ENCODE measurements around the gene CHTOP. TPM values are rescaled to one million over a fixed set of nuclear protein-coding genes. Genes with fewer than 3 reads are reported as not detected.
A peak's percentile ranks its signal among the peaks of the same experiment; 100 is the strongest.

The CHTOP gene
- total RNA-seq, 1 donor from 2014 or later = 110 TPM

DNA sequence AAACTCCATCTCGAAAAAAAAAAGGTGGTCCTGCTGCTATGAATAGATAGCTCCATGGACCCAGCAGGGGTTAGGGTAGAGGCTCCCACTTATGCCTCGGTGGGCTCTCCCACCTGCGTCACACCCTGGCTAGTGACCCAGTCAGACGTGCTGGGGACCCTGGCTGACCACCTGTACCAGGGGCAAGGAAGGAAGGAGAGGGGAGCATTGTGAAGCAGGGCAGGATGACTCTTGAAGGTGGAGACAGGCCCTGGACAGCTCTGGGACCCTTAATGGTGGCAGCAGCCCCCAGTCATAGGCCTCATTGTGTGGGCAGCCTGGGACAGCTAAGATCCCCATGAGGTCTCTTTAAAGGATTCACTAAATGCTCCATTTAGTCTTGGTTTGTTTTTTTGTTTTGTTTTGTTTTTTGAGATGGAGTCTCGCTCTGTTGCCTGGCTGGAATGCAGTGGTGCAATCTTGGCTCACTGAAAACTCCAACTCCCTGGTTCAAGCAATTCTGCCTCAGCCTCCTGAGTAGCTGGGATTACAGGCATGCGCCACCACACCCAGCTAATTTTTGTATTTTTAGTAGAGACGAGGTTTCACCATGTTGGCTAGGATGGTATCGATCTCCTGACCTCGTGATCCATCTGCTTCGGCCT lies 14.3 kb downstream of the CHTOP start:
- Mint-ChIP-seq H3K27me3 (no peaks in the 10 kb centered on the region), H3K36me3 (ENCODE audit: low read depth) (peaks cover 40% of the 10 kb centered on the region), H3K4me3 (no peak overlapping the region), H3K27ac (peak overlapping the region; percentile 20), H3K4me1 (peaks cover 25% of the 10 kb centered on the region), H3K9me3 (no peaks in the 10 kb centered on the region)
- no peak for DNase-seq
- intact Hi-C loops (cut with micrococcal nuclease) = no loop called here

DNA sequence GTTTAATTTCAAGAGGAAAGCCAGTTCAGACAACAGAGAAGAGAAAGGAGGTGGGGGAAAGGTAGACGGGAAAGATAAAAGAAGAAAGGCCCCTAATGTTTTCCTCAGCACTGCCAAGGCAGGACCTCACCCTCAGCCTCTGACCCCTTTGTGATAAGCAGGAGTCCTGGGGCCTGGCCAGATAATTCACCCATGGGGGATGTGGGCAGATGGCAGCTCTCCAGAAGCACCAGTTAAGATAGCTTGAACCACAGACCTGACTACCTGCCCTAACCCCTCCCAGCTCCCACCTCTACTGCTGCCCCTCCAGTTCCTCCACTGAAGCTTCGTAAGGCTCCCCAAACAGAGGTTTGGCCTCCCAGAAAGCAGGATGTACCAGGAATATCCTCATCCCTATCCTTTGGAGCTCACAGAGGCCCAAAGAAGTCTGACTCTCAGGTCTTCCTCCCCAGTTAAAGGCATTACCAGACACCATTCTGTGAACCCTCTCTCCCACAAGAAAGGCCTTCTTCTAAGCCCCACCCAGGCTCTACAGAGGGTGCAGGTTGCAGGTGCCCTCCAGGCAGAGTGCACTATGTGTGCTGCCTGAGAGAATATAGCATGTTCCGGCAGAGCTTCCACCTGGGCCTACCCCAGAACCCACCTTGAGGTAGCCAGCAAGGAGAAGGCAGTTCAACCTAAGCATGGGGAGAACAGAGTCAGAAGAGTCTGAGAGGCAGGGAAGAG lies 15.4 kb downstream of the CHTOP start:
- Mint-ChIP-seq H3K4me3 (no peak overlapping the region), H3K9me3 (no peaks in the 10 kb centered on the region), H3K27ac (peak overlapping the region; percentile 25), H3K36me3 (ENCODE audit: low read depth) (peaks cover 29% of the 10 kb centered on the region), H3K4me1 (peaks cover 24% of the 10 kb centered on the region), H3K27me3 (no peaks in the 10 kb centered on the region)
- peak; percentile 68 for DNase-seq
- intact Hi-C loops (cut with micrococcal nuclease) = no loop called here

DNA sequence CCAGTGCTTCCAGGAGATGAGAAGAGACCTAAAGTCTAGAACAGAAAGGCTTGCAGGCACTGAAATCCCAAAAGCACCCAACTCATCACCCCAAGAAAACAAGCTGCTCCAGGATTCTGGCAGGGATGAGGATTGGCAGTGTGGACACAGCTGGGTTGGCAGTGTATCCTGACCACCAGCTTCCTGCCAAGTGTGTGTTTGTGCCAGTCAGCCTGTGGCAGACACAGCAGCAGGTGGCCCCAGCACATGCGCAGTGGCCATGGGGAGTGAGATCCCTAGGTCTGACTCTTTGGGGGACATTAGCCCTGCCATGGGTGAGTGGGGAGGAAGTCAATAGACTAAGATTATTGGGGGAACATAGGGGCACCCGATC lies 16.0 kb downstream of the CHTOP start:
- intact Hi-C loops (cut with micrococcal nuclease) = no loop called here
- Mint-ChIP-seq H3K27me3 (no peaks in the 10 kb centered on the region), H3K9me3 (no peaks in the 10 kb centered on the region), H3K27ac (no peak overlapping the region), H3K36me3 (ENCODE audit: low read depth) (peaks cover 25% of the 10 kb centered on the region), H3K4me3 (no peak overlapping the region), H3K4me1 (peaks cover 22% of the 10 kb centered on the region)
- no peak for DNase-seq

DNA sequence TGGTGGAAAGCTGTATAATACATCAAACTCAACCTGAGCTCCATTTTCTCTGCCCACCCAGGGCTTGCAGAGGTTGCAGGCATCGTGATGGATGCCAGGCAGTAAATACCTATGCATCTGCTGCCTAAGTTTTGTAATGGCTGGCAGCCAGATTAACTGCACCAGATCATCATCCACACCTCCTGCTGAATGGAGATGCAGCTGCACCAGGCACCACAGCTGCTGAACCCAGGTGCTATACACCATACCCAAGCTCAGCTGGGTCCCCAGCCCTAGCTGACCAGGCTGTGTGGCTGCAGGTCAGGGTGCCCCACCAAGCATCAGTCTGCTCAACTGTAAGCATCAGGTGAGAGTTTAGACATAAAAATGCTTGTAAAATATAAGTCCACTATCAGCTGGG lies 17.9 kb downstream of the CHTOP start:
- Mint-ChIP-seq H3K4me3 (no peak overlapping the region), H3K9me3 (no peaks in the 10 kb centered on the region), H3K4me1 (peaks cover 11% of the 10 kb centered on the region), H3K27me3 (no peaks in the 10 kb centered on the region), H3K36me3 (ENCODE audit: low read depth) (peaks cover 8% of the 10 kb centered on the region), H3K27ac (no peak overlapping the region)
- intact Hi-C loops (cut with micrococcal nuclease) = no loop called here
- no peak for DNase-seq

DNA sequence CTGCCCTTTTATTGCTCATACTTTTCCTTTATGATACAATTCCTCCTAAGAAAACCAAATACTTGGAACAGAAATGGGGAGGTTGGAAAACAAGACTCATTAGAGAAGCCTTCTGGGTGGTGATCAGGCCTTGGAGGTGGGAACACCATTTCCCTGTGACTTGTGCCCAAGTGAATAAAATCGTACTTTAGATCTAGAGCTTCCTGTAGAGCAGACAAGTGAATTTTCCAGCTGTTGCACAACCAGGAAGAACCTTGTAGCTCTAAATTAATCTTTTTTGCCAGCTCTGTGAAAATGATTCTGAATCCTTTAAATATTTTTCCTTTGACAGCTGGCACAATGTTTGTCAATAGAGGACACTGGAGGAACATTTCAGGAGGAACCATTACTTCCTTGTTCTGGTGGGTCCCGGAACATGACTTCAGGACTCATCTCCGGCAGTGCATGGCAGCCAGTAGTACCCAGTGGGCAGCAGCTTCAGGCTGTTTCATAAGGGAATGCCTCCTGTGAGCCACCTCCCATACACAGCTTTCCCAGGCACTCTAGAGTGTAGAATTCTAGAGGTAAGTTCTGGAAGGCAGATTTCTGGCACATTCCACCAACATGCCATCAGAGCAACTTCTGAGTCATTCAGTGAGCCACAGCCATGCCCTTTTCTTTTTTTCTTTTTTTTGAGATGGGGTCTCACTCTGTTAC lies 19.1 kb downstream of the CHTOP start:
- Mint-ChIP-seq H3K9me3 (no peaks in the 10 kb centered on the region), H3K27ac (no peak overlapping the region), H3K36me3 (ENCODE audit: low read depth) (no peaks in the 10 kb centered on the region), H3K4me3 (no peak overlapping the region), H3K4me1 (peaks cover 9% of the 10 kb centered on the region), H3K27me3 (no peaks in the 10 kb centered on the region)
- intact Hi-C loops (cut with micrococcal nuclease) = no loop called here
- DNase-seq = no peak

DNA sequence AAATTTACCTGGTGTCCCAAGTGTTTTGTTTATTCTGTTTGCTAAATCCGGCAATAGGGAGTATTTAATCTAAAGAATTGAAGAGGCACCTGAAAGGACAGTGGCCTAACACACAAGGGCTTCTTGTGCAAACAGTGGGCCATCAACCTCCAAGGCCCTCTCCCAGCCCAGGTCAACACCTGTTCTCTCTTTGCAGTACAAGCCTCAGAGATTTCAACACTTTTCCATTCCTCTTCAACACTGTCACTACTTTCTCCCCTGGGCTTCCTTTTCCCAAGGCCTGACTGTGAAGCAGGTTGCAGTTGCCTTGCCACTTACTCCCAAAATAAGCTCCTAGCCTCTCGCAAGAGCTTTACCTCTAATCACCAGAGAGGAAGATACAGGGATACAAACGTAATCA lies 21.5 kb downstream of the CHTOP start:
- no peaks in the 10 kb centered on the region for H3K27me3 Mint-ChIP-seq
- no peak for DNase-seq
- peaks cover 3% of the 10 kb centered on the region for H3K36me3 Mint-ChIP-seq (ENCODE audit: low read depth)
- H3K9me3 Mint-ChIP-seq = no peaks in the 10 kb centered on the region
- intact Hi-C loops (cut with micrococcal nuclease) = no loop called here
- no peak overlapping the region for H3K4me3 Mint-ChIP-seq
- H3K4me1 Mint-ChIP-seq = peaks cover 15% of the 10 kb centered on the region
- no peak overlapping the region for H3K27ac Mint-ChIP-seq

DNA sequence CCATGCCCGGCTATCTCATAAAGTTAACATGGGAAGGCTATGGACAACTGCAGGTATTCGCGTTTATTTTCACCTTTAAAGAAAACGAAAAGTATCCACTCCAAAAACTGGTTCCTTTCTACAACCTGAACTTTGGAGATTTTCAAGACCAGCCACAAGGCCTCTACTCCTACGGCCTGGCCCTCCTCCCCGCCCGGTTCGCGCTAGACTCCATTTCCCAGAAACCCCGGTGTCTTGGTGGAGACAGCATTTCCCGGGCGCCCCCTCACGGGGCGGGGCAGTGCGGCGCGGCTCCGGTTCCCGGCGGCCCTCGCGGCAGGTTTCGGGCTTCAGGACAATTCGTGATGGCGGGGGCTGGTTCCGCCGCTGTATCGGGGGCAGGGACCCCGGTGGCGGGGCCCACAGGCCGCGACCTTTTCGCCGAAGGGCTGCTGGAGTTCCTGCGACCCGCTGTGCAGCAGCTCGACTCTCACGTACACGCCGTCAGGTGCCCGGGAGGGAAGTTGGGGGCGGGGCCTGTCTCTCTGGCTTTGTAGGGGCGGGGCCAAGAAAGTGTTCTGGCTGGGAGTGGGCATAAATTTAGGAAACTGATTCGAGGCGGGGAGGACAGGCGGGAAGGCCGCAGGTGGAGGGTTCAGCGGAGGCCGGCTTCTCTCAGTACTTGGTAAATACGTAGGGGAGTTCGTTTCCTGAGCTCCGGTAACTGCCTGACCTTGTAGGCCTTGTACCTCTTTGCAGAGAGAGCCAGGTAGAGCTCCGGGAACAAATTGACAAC lies 24.7 kb downstream of the CHTOP start, which contains the start of gene SNAPIN:
TSS of gene SNAPIN (plus strand) at position 304 of the 775 bp plus-strand sequence. CDS start at position 345, 41 bp downstream.
- Mint-ChIP-seq H3K36me3 (ENCODE audit: low read depth) (peaks cover 26% of the 10 kb centered on the region), H3K27ac (peak within 1 kb of the TSS; percentile 89), H3K4me3 (peak within 1 kb of the TSS; percentile 98), H3K27me3 (no peaks in the 10 kb centered on the region), H3K9me3 (no peaks in the 10 kb centered on the region), H3K4me1 (peaks cover 13% of the 10 kb centered on the region)
- intact Hi-C loops (cut with micrococcal nuclease) = loop anchor here (1.0 kb wide), 2 partner anchors 13 to 24 kb away; partner anchors contain the start of gene CHTOP
- DNase-seq = peak; percentile 98

DNA sequence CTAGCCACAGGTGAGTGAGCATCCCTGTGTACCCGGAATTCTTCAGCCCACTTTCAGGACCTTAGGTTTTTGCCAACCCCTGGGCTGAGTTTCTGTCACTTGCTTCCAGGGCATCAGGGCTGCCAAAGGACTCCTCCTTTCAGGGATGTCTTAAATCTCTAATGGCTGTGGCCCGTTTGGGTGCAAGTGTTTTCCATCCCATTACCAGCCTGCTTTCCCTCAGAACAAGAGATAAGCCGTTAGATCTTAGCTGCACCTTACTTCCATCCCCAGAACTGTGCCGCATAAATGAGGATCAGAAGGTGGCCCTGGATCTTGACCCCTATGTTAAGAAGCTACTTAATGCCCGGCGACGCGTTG lies 25.3 kb downstream of the CHTOP start:
- Mint-ChIP-seq H3K9me3 (no peaks in the 10 kb centered on the region), H3K4me1 (peaks cover 13% of the 10 kb centered on the region), H3K4me3 (peak overlapping the region; percentile 98), H3K36me3 (ENCODE audit: low read depth) (peaks cover 31% of the 10 kb centered on the region), H3K27me3 (no peaks in the 10 kb centered on the region), H3K27ac (peak overlapping the region; percentile 89)
- no peak for DNase-seq
- intact Hi-C loops (cut with micrococcal nuclease) = no loop called here

DNA sequence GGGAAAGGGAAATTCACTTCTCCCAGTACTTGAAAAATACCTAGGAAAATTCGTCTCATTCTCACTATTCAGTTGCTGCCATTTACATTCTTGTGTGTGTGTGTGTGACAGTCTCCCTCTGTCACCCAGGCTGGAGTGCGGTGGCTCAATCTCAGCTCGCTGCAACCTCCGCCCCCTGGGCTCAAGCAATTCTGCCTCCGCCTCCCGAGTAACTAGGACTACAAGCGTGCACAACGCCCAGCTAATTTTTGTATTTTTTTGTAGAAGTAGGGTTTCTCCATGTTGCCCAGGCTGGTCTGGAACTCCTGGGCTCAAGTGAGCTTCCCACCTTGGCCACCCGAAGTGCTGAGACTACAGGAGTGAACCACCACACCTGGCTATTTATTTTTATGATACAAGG lies 25.8 kb downstream of the CHTOP start:
- Mint-ChIP-seq H3K27me3 (no peaks in the 10 kb centered on the region), H3K9me3 (no peaks in the 10 kb centered on the region), H3K27ac (peak overlapping the region; percentile 42), H3K4me3 (peak overlapping the region; percentile 98), H3K36me3 (ENCODE audit: low read depth) (peaks cover 35% of the 10 kb centered on the region), H3K4me1 (peaks cover 13% of the 10 kb centered on the region)
- DNase-seq = no peak
- intact Hi-C loops (cut with micrococcal nuclease) = no loop called here

DNA sequence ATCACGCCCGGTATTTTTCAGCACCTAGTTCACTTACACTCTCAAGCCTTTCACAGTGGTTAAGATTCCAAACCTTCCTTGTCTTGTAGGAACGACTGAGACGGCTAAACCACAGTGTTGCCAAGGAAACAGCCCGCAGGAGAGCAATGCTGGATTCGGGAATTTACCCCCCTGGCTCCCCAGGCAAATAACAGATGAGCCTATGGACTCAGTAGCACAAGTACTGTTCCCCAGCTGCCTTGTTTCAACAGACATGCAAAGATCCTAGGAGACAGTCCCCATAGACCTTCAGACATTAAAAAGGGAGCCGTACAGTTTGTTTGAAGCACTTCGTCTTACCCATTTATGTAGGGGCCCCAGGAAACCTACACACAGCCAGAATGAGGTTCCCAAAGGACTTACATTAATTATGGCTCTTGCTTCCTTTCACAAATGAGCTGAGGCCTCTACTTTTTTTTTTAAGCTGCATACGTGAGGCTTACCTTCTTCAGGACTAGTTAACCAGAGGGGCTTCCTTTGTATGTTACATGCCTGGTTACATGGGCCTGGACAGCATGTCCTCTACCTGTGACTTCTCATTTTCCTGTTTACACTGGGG lies 27.3 kb downstream of the CHTOP start:
- H3K4me1 Mint-ChIP-seq = peaks cover 15% of the 10 kb centered on the region
- no peaks in the 10 kb centered on the region for H3K9me3 Mint-ChIP-seq
- DNase-seq = no peak
- H3K27me3 Mint-ChIP-seq = no peaks in the 10 kb centered on the region
- no peak overlapping the region for H3K4me3 Mint-ChIP-seq
- H3K36me3 Mint-ChIP-seq (ENCODE audit: low read depth) = peaks cover 50% of the 10 kb centered on the region
- H3K27ac Mint-ChIP-seq = no peak overlapping the region
- intact Hi-C loops (cut with micrococcal nuclease) = no loop called here

DNA sequence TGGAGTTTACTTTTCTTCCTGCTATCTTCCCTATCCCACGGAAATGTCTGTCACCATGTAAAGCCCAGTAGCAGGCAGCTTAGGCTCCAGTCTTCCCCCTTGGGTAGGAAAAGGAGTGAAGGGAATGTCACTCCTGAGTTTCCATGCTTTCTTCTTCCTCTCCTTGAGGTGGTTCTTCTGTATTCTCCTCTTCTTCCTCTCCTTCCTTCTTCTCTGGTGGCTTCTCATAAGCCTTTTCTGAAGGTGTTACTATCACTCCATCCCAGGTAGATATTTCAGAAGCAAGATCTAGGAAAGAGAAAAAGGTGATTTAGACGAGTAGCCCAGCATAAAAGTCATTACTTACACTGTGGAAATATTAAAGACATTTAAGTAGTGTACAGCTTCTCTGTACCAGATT lies 28.4 kb downstream of the CHTOP start:
- intact Hi-C loops (cut with micrococcal nuclease) = no loop called here
- H3K9me3 Mint-ChIP-seq = no peaks in the 10 kb centered on the region
- H3K27ac Mint-ChIP-seq = peak overlapping the region; percentile 9
- peaks cover 15% of the 10 kb centered on the region for H3K4me1 Mint-ChIP-seq
- H3K36me3 Mint-ChIP-seq (ENCODE audit: low read depth) = peaks cover 61% of the 10 kb centered on the region
- DNase-seq = no peak
- H3K4me3 Mint-ChIP-seq = no peak overlapping the region
- no peaks in the 10 kb centered on the region for H3K27me3 Mint-ChIP-seq

DNA sequence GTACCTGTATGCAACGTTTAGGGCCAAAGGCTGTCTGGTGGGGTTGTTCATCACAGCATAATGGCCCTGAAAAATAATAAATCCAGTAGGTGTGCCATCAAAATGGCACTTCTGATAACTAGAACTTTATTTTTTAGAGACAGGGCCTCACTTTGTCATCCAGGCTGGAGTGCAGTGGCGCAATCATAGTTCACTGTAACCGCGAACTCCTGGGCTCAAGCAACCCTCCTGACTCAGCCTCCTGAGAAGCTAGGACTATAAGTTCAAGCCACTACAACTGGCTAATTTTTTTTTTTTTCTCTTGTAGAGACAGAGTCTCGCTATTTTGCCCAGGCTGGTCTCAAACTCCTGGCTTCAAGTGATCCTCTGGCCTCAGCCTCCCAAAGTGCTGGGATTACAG lies 29.3 kb downstream of the CHTOP start:
- H3K4me3 Mint-ChIP-seq = no peak overlapping the region

DNA sequence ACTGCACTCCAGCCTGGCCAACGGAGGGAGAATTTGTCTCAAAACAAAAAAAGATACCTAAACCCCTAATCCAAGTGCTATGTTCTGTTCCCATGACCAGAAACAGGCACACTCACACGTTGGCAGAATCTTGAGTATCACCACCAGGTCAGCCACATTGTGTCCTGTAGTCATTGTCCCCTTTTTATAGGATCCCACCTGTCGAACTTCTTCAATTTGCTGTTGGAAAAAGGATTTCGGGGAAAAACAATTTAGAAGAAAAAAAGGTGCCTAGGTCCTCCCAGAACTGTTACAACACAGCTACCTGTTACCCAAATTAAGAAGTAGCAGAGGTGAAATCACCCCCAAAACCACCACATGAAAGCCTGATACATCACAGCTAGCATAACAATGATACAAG lies 33.6 kb downstream of the CHTOP start:
- Mint-ChIP-seq H3K4me3 (peak overlapping the region; percentile 53), H3K27ac (peak overlapping the region; percentile 56), H3K9me3 (no peaks in the 10 kb centered on the region), H3K27me3 (no peaks in the 10 kb centered on the region), H3K4me1 (peaks cover 26% of the 10 kb centered on the region), H3K36me3 (ENCODE audit: low read depth) (peaks cover 76% of the 10 kb centered on the region)
- intact Hi-C loops (cut with micrococcal nuclease) = no loop called here
- no peak for DNase-seq

More for the DNA sequence above, 29.3 kb downstream of the CHTOP start:
- H3K9me3 Mint-ChIP-seq = no peaks in the 10 kb centered on the region
- H3K4me1 Mint-ChIP-seq = peaks cover 22% of the 10 kb centered on the region
- no peaks in the 10 kb centered on the region for H3K27me3 Mint-ChIP-seq
- intact Hi-C loops (cut with micrococcal nuclease) = no loop called here
- no peak for DNase-seq
- H3K27ac Mint-ChIP-seq = no peak overlapping the region
- peaks cover 70% of the 10 kb centered on the region for H3K36me3 Mint-ChIP-seq (ENCODE audit: low read depth)

Data from activated CD4-positive, alpha-beta T cell treated with anti-CD3 and anti-CD28 coated beads, Interleukin-2, amount 10 ng/mL, durations not matched to agents 24 days and 14 days (primary cell).